Stimulated activated CD4-positive, alpha-beta T cell treated with anti-CD3 and anti-CD28 coated beads, Interleukin-12 subunit alpha, Interleukin-12 subunit beta, amount 100 ng/mL, for 48 hours (primary cell): Measurements from ENCODE around the gene CSF2RB.

ENCODE experiments used
- DNase-seq, 3 donors: peaks; one replicate each; pipeline ENCODE4 v3.0.0-alpha.2; 2020; ENCODE audit warnings: low read depth in 2 of 3, low spot score in 1 of 3

CSF2RB gene

GRCh38 chr22:36887162-36887561, 26.3 kb upstream of the CSF2RB start:
- no peak for DNase-seq

- no peak for DNase-seq
Observed at GRCh38 chr22:36891646-36892045, 21.8 kb upstream of the CSF2RB start.

- DNase-seq = no peak
Observed at GRCh38 chr22:36892292-36892691, 21.1 kb upstream of the CSF2RB start.

- DNase-seq = no peak
Observed at GRCh38 chr22:36893262-36893661, 20.2 kb upstream of the CSF2RB start.

GRCh38 chr22:36894266-36894665, 19.2 kb upstream of the CSF2RB start:
- no peak for DNase-seq

- no peak for DNase-seq
Observed at GRCh38 chr22:36897611-36898010, 15.8 kb upstream of the CSF2RB start.

- DNase-seq = no peak
Observed at GRCh38 chr22:36898690-36899089, 14.7 kb upstream of the CSF2RB start.

- DNase-seq = no peak
Observed at GRCh38 chr22:36899498-36899897, 13.9 kb upstream of the CSF2RB start.

- DNase-seq = no peak
Observed at GRCh38 chr22:36900225-36900624, 13.2 kb upstream of the CSF2RB start.

GRCh38 chr22:36900880-36901279, 12.5 kb upstream of the CSF2RB start:
- DNase-seq = no peak

GRCh38 chr22:36901411-36902142, 11.9 kb upstream of the CSF2RB start:
- DNase-seq = no peak

- no peak for DNase-seq
Observed at GRCh38 chr22:36902143-36902926, 11.1 kb upstream of the CSF2RB start.

- DNase-seq = no peak
Observed at GRCh38 chr22:36904260-36904880, 9.1 kb upstream of the CSF2RB start.

GRCh38 chr22:36907253-36908195, 5.9 kb upstream of the CSF2RB start:
- no peak for DNase-seq

GRCh38 chr22:36910461-36910860, 3.0 kb upstream of the CSF2RB start:
- DNase-seq = no peak

GRCh38 chr22:36911887-36912661, 1.4 kb upstream of the CSF2RB start:
- no peak for DNase-seq

GRCh38 chr22:36912694-36913426, 568 bp upstream of the CSF2RB start:
- DNase-seq = no peak

GRCh38 chr22:36914390-36914752, 943 bp downstream of the CSF2RB start:
- no peak for DNase-seq

GRCh38 chr22:36916034-36916433, 2.6 kb downstream of the CSF2RB start:
- DNase-seq = no peak
